ENCODE data around the gene CALCR.
A peak's percentile ranks its signal among the peaks of the same experiment; 100 is the strongest.
"Not testable (repeated sequence)": the region's sequence is repeated elsewhere in the genome, so short reads cannot be mapped to it uniquely, and the experiment has no call there.

Gene CALCR

GRCh38 chr7:93574646-93575554 lies at the start of gene CALCR:
TSS of gene CALCR (minus strand) at chr7:93574724. CDS start at chr7:93486981, 87,743 bp downstream.
- DNase-seq: peak in 1 of 2 experiments; percentile 64

DNA sequence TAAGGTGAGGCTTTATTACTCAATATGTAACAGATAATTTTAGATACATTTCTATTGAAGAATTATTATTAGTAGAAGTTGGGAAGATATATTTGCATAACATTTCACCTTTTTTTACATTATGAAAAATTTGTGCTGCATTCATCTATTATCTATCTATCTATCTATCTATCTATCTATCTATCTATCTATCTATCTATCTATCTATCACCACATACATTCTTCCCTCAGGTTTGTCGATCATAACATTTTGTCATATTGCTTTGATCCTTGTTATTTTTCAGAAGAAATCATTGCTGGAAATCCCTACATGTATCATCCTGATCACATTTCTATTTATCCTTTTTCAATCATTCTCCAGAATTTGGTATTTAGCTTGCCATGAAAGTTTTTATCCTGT lies 49.3 kb upstream of the CALCR start:
- DNase-seq: no peak

GRCh38 chr7:93622036-93623033 lies 47.8 kb upstream of the CALCR start:
- DNase-seq: peak; percentile 61 to 81

DNA sequence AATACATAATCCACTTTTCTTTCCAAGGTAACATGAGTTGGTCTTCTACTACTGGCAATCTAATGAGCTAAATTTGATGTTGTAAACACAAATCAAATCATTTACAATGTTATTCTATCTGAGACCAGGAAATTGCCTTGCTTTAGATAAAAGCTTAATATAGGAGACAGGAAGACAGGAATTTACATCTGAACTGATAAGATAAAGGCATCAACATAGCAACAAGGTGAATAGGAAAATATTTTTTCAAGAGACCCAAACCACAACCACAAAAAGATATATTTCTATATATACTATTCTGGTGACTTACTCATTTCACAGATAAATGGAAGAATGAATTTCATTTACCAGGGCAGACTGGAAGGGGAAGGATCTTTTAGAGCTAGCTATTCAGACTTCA lies 46.3 kb upstream of the CALCR start:
- DNase-seq: no peak

DNA sequence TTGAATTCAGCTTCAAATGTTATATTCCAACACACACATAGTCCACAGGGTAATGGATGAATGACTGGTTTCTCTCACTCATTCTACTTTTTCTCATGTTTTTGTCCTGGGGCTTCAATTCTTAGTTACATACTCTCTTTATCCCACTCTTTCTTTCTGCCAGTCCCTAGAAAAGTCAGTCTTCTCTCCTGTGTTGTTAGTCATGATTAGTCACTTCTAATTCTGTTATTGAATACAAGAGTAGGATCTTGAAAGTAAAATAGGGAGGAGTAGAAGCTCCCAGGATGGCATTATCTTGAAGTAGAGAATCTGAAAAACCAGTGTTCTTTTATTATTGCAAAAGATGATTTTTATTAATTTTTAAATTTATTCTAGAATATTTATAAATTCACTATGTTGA lies 45.5 kb upstream of the CALCR start:
- no peak for DNase-seq

DNA sequence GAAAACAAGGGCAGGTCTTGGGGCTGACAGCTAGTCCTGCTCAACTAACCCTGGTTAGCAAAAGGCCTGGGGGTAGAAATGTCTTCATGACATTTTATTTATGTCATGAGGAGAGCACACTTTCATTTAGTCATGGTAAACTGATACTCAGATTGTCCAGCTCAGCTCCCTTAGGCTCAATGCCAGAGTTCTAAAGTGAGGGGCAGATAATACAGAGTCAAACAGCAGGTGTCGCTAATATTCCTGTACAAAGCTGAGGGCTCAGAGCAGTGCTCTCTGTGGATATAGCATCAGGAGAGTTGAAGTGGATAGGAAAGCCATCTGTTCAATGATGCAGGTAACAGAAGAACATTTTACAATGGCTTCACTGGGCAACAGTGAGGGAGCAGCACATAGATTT lies 26.8 kb upstream of the CALCR start:
- DNase-seq: no peak

DNA sequence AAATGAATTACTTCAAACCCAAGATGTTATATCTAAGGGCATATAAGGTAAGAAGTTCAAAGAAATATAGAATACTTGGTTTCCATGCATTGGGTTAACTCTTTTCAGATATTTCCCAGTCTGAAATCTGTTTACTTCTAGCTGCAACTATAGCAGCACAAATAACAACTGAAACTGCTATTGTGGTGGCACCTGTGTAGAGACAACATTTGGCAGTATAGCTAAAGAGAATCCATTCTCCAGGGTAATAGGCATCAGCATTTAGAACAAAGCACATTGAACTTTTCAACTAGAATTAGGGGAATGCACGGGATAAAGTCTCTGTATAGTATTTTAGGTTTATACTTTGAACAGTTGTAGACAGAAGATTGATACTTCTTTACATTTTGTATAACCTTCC lies 19.7 kb upstream of the CALCR start:
- DNase-seq: no peak

DNA sequence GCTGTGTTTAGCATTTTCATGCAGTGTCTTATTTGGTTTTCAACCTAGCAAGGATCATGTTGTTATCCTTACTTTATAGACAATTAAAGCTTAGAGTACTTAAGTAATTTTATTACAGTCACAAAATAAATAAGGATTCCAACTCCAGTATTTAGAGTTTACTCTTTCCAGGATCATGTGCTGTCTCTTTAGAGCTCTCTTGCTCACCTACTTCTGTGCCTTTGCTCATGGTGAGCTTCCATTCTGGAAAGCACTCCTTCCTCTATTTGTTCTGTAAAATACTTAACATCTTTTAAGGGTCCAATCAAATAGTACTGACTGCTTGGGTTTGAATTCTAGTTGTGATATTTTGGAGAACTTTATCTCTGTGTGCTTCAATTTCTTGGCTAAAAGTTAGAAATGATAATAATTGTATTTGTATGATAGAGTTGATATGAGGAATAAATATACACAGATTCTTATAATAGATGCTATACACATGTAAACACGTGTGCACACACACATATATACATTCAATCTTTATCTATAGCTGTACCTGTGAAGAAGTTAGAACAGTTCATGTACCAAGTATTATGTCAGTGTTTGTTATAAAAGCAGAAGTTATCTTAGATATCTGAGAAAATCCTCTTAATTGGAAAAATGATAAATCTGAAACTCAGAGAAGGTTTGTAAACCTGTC lies 18.2 kb upstream of the CALCR start:
- peak in 1 of 2 experiments; percentile 21 for DNase-seq

GRCh38 chr7:93591224-93592050 lies 16.9 kb upstream of the CALCR start:
- peak; percentile 33 to 39 for DNase-seq

- DNase-seq: not testable (repeated sequence)
These were observed 11.9 kb upstream of the CALCR start for GRCh38 chr7:93586479-93586865.

DNA sequence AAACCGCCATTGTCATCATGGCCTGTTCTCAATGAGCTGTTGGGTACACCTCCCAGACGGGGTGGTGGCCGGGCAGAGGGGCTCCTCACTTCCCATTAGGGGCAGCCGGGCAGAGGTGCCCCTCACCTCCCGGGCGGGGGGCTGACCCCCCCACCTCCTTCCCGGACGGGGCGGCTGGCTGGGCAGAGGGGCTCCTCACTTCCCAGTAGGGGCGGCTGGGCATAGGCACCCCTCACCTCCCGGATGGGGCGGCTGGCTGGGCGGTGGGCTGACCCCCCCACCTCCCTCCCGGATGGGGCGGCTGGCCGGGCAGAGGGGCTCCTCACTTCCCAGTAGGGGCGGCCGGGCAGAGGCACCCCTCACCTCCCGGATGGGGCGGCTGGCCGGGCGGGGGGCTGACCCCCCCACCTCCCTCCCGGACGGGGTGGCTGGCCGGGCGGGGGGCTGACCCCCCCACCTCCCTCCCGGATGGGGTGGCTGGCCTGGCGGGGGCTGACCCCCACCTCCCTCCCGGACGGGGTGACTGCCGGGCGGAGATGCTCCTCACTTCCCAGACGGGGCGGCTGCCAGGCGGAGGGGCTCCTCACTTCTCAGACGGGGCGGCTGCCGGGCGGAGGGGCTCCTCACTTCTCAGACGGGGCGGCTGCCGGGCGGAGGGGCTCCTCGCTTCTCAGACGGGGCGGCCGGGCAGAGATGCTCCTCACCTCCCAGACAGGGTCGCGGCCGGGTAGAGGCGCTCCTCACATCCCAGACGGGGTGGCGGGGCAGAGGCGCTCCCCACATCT lies 11.4 kb upstream of the CALCR start:
- not testable (repeated sequence) for DNase-seq

DNA sequence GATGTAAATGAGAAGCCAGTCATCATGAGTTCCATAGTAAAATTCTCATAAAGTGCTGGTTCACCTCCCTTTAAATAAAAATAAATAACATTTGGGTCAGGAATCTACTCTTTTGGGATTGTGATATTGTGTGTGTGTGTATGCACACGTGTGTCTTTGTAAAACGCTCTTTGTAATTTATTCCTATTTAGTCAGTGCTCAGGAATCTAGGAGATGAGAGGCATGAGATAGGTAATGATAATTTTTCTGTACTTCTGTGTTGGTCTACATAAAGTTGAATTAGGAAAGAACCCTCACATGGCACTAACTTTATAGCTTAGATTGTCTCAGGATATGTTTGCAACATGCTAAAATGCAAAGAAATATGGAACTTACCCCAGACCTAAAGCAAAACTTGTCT lies 4.9 kb upstream of the CALCR start:
- DNase-seq: no peak

DNA sequence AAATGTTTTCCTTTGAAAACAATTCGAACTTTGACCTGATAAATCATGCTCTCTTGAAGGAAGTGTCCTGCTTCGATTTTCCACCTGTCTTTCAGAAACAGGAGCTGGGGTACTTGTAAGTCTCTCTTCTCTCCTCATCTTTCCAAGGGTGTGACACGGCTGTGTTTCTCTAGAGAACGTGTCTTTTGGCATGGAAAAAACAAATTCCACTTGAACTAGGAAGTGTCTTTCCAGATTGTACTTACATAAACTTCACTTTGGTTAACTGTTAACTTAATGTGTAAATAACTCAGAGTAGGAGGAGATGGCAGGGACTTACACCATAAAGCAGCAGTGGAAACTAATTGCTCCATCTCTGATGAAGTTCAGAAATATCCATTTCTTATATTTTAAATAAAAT lies 4.2 kb upstream of the CALCR start:
- no peak for DNase-seq

- peak in 1 of 2 experiments; percentile 38 for DNase-seq
These were observed 1.3 kb upstream of the CALCR start for GRCh38 chr7:93575555-93576399.

DNA sequence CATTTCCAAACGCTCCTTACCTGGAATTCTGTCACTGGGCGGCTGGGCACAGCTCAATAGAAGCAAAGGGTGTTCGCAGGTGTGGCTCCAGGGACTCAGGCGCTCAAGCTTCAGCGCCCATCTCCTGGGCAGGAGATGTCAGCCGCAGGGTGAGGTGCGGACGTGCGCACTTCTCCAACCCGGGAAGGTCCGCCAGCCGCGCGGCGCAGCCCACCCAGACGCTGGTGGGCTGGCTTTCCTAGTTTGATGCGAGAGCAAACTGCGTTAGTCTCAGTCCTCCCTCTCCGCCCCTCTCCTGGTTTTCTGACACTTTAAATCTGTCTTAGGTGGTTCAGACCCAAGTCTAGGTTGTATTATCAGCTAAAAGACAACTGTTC lies 267 bp downstream of the CALCR start:
- DNase-seq: peak in 1 of 2 experiments; percentile 41

- DNase-seq: no peak
These were observed 5.3 kb downstream of the CALCR start for GRCh38 chr7:93569189-93569588.

DNA sequence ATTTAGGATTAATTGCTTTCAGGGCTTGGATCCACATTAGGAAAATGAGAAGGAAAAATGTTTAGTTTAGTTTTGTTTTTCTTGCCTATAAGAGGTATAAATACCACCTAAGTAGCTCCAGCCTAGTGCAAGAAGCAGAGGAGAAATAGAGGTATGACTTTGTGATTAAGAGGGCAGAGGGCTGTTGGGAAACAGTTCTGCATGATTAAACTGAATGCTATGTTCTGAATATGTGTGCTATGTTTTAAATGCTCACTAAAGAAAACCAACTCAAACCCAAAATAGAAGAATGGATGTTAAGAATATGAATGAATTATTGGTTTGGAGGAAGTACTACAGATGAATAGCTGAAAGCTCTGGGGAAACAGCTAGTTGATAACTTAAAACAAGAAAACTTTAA lies 7.6 kb downstream of the CALCR start:
- DNase-seq: no peak

DNA sequence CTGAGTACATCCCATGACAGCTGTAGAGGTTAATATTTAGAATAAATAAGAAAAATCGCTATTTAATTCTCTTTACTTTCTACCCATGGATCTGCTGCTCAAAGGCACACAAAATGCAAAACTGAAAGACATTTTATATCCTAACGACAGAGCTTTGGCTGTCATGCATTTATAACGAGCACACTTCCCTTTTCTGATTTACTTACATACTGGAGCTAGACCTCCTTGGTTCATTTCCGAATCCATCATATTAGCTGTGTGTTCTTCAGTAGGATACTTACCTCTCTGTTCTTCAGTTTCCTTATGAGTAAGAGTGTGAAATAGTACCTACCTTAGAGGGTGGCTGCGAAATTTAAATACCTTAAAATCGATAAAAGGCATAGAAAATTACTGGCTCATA lies 10.9 kb downstream of the CALCR start:
- no peak for DNase-seq

GRCh38 chr7:93562936-93563335 lies 11.6 kb downstream of the CALCR start:
- DNase-seq: no peak

DNA sequence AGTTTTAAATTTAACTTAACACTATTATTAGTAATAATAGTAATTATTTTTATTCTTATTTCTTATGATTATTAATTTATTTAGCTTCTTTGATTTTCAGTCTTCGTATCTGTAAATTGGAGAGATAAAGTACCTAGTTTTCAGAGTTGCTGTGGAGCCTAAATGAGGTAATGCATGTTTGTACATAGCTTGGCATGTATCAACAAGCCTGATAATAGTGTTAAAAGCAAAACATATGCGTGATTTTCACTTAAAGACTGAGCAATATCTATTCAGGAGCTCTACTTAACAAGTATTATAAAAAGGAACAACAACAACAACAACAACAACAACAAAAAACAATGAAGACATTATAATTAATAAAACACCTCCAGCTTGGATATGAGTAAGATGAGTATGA lies 12.4 kb downstream of the CALCR start:
- DNase-seq: no peak
